IgD-negative memory B cell (primary cell): Measurements from ENCODE around the gene ATP8A2. TPM values are rescaled to one million over a fixed set of nuclear protein-coding genes. Genes with fewer than 3 reads are reported as not detected.
"Not testable (repeated sequence)": the region's sequence is repeated elsewhere in the genome, so short reads cannot be mapped to it uniquely, and the experiment has no call there.

ENCODE experiments used
- H3K27ac Mint-ChIP-seq, 3 donors: one replicate each; pipeline ENCODE4 v1.8.0; 2020 to 2022; ENCODE audit warnings: mild to moderate bottlenecking in 3 of 3, mixed read lengths in 3 of 3, moderate library complexity in 1 of 3
- H3K27me3 Mint-ChIP-seq: one replicate; pipeline ENCODE4 v1.8.0; 2021; ENCODE audit warnings: mixed read lengths
- H3K36me3 Mint-ChIP-seq: one replicate; pipeline ENCODE4 v1.8.0; 2020; ENCODE audit warnings: mild to moderate bottlenecking, mixed read lengths
- H3K4me1 Mint-ChIP-seq, 3 donors: one replicate each; pipeline ENCODE4 v1.8.0; 2020 to 2022; ENCODE audit warnings: mixed read lengths in 3 of 3, mild to moderate bottlenecking in 1 of 3
- H3K4me3 Mint-ChIP-seq, 4 donors: one replicate each; pipeline ENCODE4 v1.8.0; 2020 to 2022; ENCODE audit warnings: mild to moderate bottlenecking in 4 of 4, mixed read lengths in 4 of 4, moderate library complexity in 3 of 4
- H3K9me3 Mint-ChIP-seq, 3 donors: one replicate each; pipeline ENCODE4 v1.8.0; 2020 to 2021; ENCODE audit warnings: mixed read lengths in 3 of 3, mild to moderate bottlenecking in 1 of 3
- polyA plus RNA-seq: library from polyadenylated mRNA; unstranded; fragments of 300-500 nt; fragmentation: Illumina TruSeq; gene quantifications from one replicate; pipeline ENCODE4 v1.2.3, GENCODE V29; 2021

The ATP8A2 gene
- polyA plus RNA-seq, 1 donor from 2014 or later = 0.06 TPM

DNA sequence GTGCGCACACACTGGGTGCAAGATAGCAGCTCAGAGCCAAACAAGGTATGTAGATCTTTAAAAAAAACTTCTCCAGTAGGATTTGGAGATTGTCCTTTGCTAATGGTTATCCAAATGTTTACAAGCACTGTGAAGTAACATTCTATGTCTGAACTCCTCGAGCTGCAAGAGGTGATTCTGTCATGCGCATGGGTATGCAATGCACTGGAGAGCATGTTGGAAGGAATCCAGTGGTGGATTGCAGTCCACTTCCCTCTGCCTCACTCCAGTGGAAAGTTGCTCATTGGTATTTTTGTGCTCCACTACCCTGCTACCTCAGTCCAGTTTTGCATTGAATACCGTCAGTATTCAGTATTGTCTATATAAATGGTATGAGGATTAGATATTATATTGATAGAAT lies 132.1 kb downstream of the ATP8A2 start:
- Mint-ChIP-seq H3K4me3 (no peak overlapping the region), H3K4me1 (no peaks in the 10 kb centered on the region), H3K9me3 (peaks cover 0 to 3% (median 2%) of the 10 kb centered on the region in 3 donors), H3K27ac (no peak overlapping the region), H3K27me3 (peaks cover 7% of the 10 kb centered on the region), H3K36me3 (no peaks in the 10 kb centered on the region)

- H3K9me3 Mint-ChIP-seq = peaks cover 0 to 5% (median 2%) of the 10 kb centered on the region in 3 donors
- H3K4me3 Mint-ChIP-seq = no peak overlapping the region
- no peaks in the 10 kb centered on the region for H3K36me3 Mint-ChIP-seq
- H3K27me3 Mint-ChIP-seq = peaks cover 3% of the 10 kb centered on the region
- H3K27ac Mint-ChIP-seq = no peak overlapping the region
- no peaks in the 10 kb centered on the region for H3K4me1 Mint-ChIP-seq
Observed at GRCh38 chr13:25507841-25508240, 136.1 kb downstream of the ATP8A2 start.

DNA sequence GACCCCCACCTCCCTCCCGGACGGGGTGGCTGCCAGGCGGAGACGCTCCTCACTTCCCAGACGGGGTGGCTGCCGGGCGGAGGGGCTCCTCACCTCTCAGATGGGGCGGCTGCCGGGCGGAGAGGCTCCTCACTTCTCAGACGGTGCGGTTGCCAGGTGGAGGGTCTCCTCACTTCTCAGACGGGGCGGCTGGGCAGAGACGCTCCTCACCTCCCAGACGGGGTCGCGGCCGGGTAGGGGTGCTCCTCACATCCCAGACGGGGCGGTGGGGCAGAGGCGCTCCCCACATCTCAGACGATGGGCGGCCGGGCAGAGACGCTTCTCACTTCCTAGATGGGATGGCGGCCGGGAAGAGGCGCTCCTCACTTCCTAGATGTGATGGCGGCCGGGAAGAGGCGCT lies 141.3 kb downstream of the ATP8A2 start:
- H3K27me3 Mint-ChIP-seq, H3K4me3 Mint-ChIP-seq, H3K27ac Mint-ChIP-seq, H3K36me3 Mint-ChIP-seq, H3K9me3 Mint-ChIP-seq, H3K4me1 Mint-ChIP-seq: not testable (repeated sequence)

- H3K27ac Mint-ChIP-seq = no peak overlapping the region
- peaks cover 5% of the 10 kb centered on the region for H3K27me3 Mint-ChIP-seq
- peaks cover 0 to 4% (median 1%) of the 10 kb centered on the region in 3 donors for H3K9me3 Mint-ChIP-seq
- H3K4me1 Mint-ChIP-seq = peaks cover 0 to 5% (median under 1%) of the 10 kb centered on the region in 3 donors
- peaks cover 5% of the 10 kb centered on the region for H3K36me3 Mint-ChIP-seq
- H3K4me3 Mint-ChIP-seq = no peak overlapping the region
Observed at GRCh38 chr13:25518441-25518840, 146.7 kb downstream of the ATP8A2 start.

GRCh38 chr13:25525884-25526283 lies 154.1 kb downstream of the ATP8A2 start:
- Mint-ChIP-seq H3K4me1 (peaks cover 0 to 3% (median 0%) of the 10 kb centered on the region in 3 donors), H3K9me3 (peaks cover 6 to 29% (median 18%) of the 10 kb centered on the region in 3 donors), H3K27me3 (peaks cover 7% of the 10 kb centered on the region), H3K36me3 (peaks cover 3% of the 10 kb centered on the region), H3K27ac (no peak overlapping the region), H3K4me3 (no peak overlapping the region)

DNA sequence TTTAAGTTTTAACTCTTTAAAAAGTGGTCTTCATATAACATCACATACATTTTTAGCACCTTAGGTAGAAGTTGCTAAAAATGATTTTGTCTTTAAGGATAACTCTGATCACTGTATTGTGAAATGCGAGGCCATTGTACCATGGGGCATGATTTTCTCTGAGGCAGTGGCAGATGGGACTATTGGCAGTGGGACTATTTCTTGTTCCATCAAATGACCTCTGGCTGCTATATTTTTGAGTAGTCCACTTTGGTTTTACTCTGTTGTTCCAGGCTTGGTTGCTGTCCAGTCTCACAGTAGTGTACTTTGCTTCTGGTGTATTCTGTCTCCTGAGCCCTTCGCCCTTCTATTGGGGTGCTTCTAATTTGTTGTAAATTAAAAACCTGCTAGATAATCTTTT lies 156.5 kb downstream of the ATP8A2 start:
- H3K27ac Mint-ChIP-seq = peak overlapping the region in 1 of 3 donors; percentile 21
- peaks cover 6% of the 10 kb centered on the region for H3K27me3 Mint-ChIP-seq
- peaks cover 6 to 29% (median 18%) of the 10 kb centered on the region in 3 donors for H3K9me3 Mint-ChIP-seq
- H3K4me3 Mint-ChIP-seq = no peak overlapping the region
- H3K4me1 Mint-ChIP-seq = peaks cover 0 to 3% (median 0%) of the 10 kb centered on the region in 3 donors
- H3K36me3 Mint-ChIP-seq = no peaks in the 10 kb centered on the region

- peaks cover 5% of the 10 kb centered on the region for H3K27me3 Mint-ChIP-seq
- H3K4me1 Mint-ChIP-seq = peaks cover 0 to 1% (median 0%) of the 10 kb centered on the region in 3 donors
- H3K4me3 Mint-ChIP-seq = peak overlapping the region in 1 of 4 donors; percentile 1
- H3K27ac Mint-ChIP-seq = no peak overlapping the region
- H3K36me3 Mint-ChIP-seq = no peaks in the 10 kb centered on the region
- H3K9me3 Mint-ChIP-seq = peaks cover 6 to 20% (median 13%) of the 10 kb centered on the region in 3 donors
Observed at GRCh38 chr13:25529425-25529824, 157.7 kb downstream of the ATP8A2 start.

DNA sequence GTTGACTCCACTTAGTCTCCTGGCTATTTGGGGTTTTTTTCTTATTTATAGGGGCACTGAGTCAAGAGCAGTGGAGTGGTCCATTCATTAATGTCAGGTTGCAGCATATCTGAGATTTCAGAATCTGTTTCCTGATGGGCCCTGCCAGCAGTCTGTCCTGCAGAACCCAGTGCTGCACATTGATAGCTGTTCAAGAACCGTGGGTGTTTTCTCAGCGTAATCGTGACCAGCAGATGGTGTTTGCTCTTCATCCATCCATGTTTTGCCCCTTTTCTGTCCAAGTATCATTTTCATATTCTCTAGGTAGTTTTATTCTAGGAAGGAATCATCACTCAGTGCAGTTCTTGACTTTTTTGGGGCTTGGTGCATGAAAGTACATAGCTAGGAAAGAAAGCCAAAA lies 166.5 kb downstream of the ATP8A2 start:
- peaks cover 0 to 3% (median 0%) of the 10 kb centered on the region in 3 donors for H3K9me3 Mint-ChIP-seq
- H3K27me3 Mint-ChIP-seq = no peaks in the 10 kb centered on the region
- H3K4me1 Mint-ChIP-seq = no peaks in the 10 kb centered on the region

DNA sequence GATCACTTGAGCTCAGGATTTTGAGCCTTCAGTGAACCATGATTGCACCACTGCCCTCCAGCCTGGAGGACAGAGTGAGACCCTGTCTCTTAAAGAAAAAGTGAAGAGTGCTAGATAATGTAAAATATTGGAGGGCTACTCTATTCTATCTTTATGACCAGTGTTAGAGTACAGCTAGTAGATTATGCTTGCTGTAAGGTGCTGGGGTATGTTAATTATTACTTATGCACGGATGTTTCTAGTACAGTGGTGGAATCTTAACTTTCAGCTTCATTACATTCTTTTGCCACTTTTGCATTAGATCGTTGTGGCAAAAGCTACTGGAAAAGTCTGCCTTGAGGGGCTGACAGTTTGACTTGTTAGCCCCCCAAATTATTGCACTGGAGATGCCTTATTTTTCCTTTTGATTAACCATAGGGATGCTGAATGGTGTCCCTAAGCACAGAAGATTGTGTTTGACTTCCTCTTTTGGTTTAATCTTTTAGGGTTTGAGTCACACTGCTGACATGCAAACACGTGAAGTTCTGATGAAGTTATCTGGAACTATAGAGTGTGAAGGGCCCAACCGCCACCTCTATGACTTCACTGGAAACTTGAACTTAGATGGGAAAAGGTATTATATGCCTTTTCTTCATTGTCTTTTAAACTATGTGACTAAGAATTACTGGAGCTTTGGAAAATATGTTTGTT lies 169.8 kb downstream of the ATP8A2 start:
- Mint-ChIP-seq H3K27ac (no peak overlapping the region), H3K36me3 (no peaks in the 10 kb centered on the region), H3K9me3 (peaks cover 0 to 4% (median 3%) of the 10 kb centered on the region in 3 donors), H3K27me3 (peaks cover 4% of the 10 kb centered on the region), H3K4me1 (no peaks in the 10 kb centered on the region), H3K4me3 (no peak overlapping the region)

More for the DNA sequence above, 166.5 kb downstream of the ATP8A2 start:
- Mint-ChIP-seq H3K4me3 (no peak overlapping the region), H3K36me3 (no peaks in the 10 kb centered on the region), H3K27ac (no peak overlapping the region)

GRCh38 chr13:25548991-25549390 lies 177.2 kb downstream of the ATP8A2 start:
- H3K27ac Mint-ChIP-seq, H3K4me3 Mint-ChIP-seq: not testable (repeated sequence)

GRCh38 chr13:25561812-25562211 lies 190.0 kb downstream of the ATP8A2 start:
- Mint-ChIP-seq H3K9me3 (no peaks in the 10 kb centered on the region), H3K4me3 (no peak overlapping the region), H3K36me3 (no peaks in the 10 kb centered on the region), H3K27ac (no peak overlapping the region), H3K4me1 (peaks cover 0 to 1% (median 0%) of the 10 kb centered on the region in 3 donors), H3K27me3 (no peaks in the 10 kb centered on the region)

More at GRCh38 chr13:25548991-25549390, 177.2 kb downstream of the ATP8A2 start:
- not testable (repeated sequence) for H3K4me1 Mint-ChIP-seq, H3K9me3 Mint-ChIP-seq, H3K36me3 Mint-ChIP-seq, H3K27me3 Mint-ChIP-seq

DNA sequence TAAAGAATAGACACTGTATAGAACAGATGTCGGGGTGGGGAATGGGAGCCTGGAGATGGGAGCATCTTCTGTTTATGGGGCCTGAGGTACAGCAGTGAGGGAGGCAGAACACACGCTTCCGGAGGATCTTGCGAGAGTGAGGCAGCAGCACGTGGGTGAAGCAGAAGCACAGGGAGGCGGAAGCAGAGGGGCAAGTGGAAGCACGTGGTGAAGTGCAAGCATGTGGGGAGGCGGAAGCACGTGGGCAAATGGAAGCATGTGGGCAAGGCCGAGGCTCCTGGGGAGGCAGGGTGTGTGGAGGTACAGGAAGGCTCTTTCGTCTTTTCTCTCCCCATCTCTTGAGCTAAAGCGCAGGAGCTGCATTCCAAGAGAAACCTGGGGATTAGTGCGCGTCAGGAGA lies 198.4 kb downstream of the ATP8A2 start:
- no peak overlapping the region for H3K4me3 Mint-ChIP-seq
- no peaks in the 10 kb centered on the region for H3K9me3 Mint-ChIP-seq
- no peak overlapping the region for H3K27ac Mint-ChIP-seq
- H3K4me1 Mint-ChIP-seq = peaks cover 0 to 1% (median 0%) of the 10 kb centered on the region in 3 donors
- peaks cover 5% of the 10 kb centered on the region for H3K27me3 Mint-ChIP-seq
- H3K36me3 Mint-ChIP-seq = peaks cover 2% of the 10 kb centered on the region

DNA sequence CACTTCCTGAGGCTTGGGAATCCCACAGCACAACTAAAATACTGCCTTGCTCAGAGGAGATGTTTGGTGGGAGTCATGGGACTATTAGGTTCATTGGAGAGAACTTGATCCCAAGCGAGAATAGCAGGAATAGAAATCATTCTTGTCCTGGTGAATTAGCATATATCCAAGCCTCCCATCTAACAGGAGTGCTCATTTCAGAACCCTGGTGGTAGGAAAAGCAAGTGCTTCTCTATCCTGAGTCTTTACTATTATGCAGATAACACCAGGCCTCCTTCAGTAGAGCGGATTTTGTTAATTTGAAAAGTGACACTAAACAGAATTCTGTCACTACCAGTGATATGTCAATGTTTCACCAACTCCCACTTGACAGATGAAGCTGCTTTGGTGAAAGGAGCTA lies 199.5 kb downstream of the ATP8A2 start:
- H3K36me3 Mint-ChIP-seq = peaks cover 2% of the 10 kb centered on the region
- H3K4me1 Mint-ChIP-seq = peaks cover 0 to 1% (median 0%) of the 10 kb centered on the region in 3 donors
- H3K27me3 Mint-ChIP-seq = peaks cover 5% of the 10 kb centered on the region
- H3K9me3 Mint-ChIP-seq = no peaks in the 10 kb centered on the region
- H3K27ac Mint-ChIP-seq = no peak overlapping the region
- no peak overlapping the region for H3K4me3 Mint-ChIP-seq

- H3K27ac Mint-ChIP-seq, H3K27me3 Mint-ChIP-seq, H3K4me1 Mint-ChIP-seq, H3K9me3 Mint-ChIP-seq, H3K4me3 Mint-ChIP-seq, H3K36me3 Mint-ChIP-seq: not testable (repeated sequence)
Observed at GRCh38 chr13:25572171-25572570, 200.4 kb downstream of the ATP8A2 start.

- peaks cover 0 to 1% (median 1%) of the 10 kb centered on the region in 3 donors for H3K4me1 Mint-ChIP-seq
Observed at GRCh38 chr13:25574437-25575411, 202.9 kb downstream of the ATP8A2 start.

More at GRCh38 chr13:25574437-25575411, 202.9 kb downstream of the ATP8A2 start:
- peaks cover 8% of the 10 kb centered on the region for H3K27me3 Mint-ChIP-seq
- peaks cover 2% of the 10 kb centered on the region for H3K36me3 Mint-ChIP-seq
- no peak overlapping the region for H3K27ac Mint-ChIP-seq
- H3K4me3 Mint-ChIP-seq = no peak overlapping the region
- no peaks in the 10 kb centered on the region for H3K9me3 Mint-ChIP-seq
